ENCODE results near the gene TIPRL. TPM values are rescaled to one million over a fixed set of nuclear protein-coding genes. Genes with fewer than 3 reads are reported as not detected.

TIPRL gene
- total and polyA plus RNA-seq, 2 donors (not counting 1 experiment from before 2014, with no cell fraction given), result 5.1 to 24.9 TPM

DNA sequence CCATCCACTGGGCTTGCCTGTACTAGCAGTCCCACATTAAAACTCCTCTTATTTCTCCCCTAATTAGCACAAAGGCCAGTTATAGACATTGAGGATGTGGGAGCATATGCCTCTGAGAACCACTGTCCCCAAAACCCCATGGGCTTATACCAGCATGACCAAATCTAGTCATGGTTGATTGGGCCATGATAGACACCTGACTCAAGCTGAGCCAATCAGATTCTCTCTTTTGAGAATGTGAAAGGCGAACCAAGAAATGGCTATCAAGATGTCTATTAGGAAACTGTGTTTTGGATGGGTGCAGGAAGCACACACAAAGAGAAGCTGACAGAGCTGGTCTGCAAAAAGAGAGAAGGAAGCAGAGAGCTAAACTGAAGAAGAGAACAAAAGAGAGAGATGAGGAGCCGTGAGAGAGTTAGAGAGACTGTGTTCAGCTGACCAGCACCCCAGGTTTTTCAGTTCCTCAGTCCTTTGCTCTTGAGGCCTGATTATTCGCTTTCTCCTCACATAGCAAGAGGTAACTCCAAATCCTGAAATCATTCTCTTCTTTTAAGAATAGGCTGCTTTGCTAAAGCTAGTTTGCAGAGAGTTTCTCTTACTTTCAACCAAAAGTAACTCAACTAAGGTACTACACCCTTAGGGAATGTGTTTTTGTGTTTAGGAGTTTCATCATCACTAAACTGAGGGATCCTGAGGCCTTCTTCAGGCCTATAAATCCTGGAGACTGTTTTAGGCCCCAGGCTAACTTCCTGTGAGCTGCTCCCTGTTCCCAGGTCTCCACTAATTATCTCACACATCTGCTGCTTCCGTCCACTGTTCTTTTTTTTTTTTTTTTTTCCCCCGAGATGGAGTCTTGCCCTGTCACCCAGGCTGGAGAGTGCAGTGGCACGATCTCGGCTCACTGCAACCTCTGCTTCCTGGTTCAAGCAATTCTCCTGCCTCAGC is 7.9 kb upstream of the TIPRL start:
- POLR2A ChIA-PET, result no interaction called here
- H3K4me1 ChIP-seq (ENCODE audit: control insufficient read depth in 2 of 2, insufficient read depth in 2 of 2, low read length in 2 of 2), result peaks cover 10 to 12% of the 10 kb centered on the region in 2 donors
- peaks cover 15% of the 10 kb centered on the region for H3K27me3 Mint-ChIP-seq
- peak overlapping the region; percentile 35 for H3K4me2 ChIP-seq (replicated peaks; ENCODE audit: low read depth, low read length, poor library complexity, severe bottlenecking)
- 73% methylated on average over 3 of the region's 7 CpGs for WGBS (ENCODE audit: insufficient coverage)
- peak; percentile 25 for DNase-seq
- H3K9me3 Mint-ChIP-seq (ENCODE audit: insufficient read depth), result peaks cover 4% of the 10 kb centered on the region
- CTCF ChIA-PET, result interaction anchor here (0.8 to 1.3 kb wide), 3 partner anchors 11 to 1197 kb away, joined by 3 read pairs; partner anchors contain the start of gene BLZF1
- no peak for ATAC-seq (ENCODE audit: low read depth)
- H3K27ac Mint-ChIP-seq, result peak overlapping the region; percentile 41
- peaks cover 0 to 5% (median 0%) of the 10 kb centered on the region in 4 experiments for H3K27me3 ChIP-seq (replicated peaks in 1 of 4; ENCODE audit: control extremely low read depth in 1 of 4, control insufficient read depth in 3 of 4, insufficient read depth in 4 of 4, low read length in 3 of 4)
- H2AFZ ChIP-seq (ENCODE audit: insufficient read depth, low read depth, low read length, poor library complexity, severe bottlenecking), result peak overlapping the region; percentile 74
- intact Hi-C loops (cut with micrococcal nuclease), result no loop called here
- H3K4me3 ChIP-seq (ENCODE audit: control extremely low read depth in 1 of 5, extremely low read depth in 1 of 5, insufficient read depth in 1 of 5, low read depth in 2 of 5, low read length in 4 of 5), result no peak overlapping the region
- peak overlapping the region in 1 of 2 donors; percentile 67 for H3K27ac ChIP-seq (ENCODE audit: low read length in 2 of 2)
- no peak overlapping the region for H3K9ac ChIP-seq (ENCODE audit: low read length)
- peaks cover 0 to 3% (median 0%) of the 10 kb centered on the region in 3 donors for H3K9me3 ChIP-seq (ENCODE audit: control extremely low read depth in 1 of 3, control insufficient read depth in 2 of 3, insufficient read depth in 1 of 3, low read length in 2 of 3)
- no peaks in the 10 kb centered on the region for H3K36me3 ChIP-seq (replicated peaks in 1 of 2; ENCODE audit: control extremely low read depth in 1 of 2, control insufficient read depth in 1 of 2, extremely low read depth in 1 of 2, insufficient read depth in 2 of 2, low read length in 1 of 2)
- no peaks in the 10 kb centered on the region for H4K20me1 ChIP-seq (ENCODE audit: control insufficient read depth, insufficient read depth, low read length, poor library complexity, severe bottlenecking)
- no peak overlapping the region for H3K4me3 Mint-ChIP-seq
- H3K4me1 Mint-ChIP-seq, result peaks cover 7% of the 10 kb centered on the region
- H3K79me2 ChIP-seq (ENCODE audit: control insufficient read depth, insufficient read depth, low read length), result no peaks in the 10 kb centered on the region
- TF ChIP-seq EZH2 (IDR thresholded peaks at IDR 0.05; ENCODE audit: borderline replicate concordance, insufficient read depth, low read depth, low read length, poor library complexity, severe bottlenecking), result no peak
- TF ChIP-seq, protein P1, sequence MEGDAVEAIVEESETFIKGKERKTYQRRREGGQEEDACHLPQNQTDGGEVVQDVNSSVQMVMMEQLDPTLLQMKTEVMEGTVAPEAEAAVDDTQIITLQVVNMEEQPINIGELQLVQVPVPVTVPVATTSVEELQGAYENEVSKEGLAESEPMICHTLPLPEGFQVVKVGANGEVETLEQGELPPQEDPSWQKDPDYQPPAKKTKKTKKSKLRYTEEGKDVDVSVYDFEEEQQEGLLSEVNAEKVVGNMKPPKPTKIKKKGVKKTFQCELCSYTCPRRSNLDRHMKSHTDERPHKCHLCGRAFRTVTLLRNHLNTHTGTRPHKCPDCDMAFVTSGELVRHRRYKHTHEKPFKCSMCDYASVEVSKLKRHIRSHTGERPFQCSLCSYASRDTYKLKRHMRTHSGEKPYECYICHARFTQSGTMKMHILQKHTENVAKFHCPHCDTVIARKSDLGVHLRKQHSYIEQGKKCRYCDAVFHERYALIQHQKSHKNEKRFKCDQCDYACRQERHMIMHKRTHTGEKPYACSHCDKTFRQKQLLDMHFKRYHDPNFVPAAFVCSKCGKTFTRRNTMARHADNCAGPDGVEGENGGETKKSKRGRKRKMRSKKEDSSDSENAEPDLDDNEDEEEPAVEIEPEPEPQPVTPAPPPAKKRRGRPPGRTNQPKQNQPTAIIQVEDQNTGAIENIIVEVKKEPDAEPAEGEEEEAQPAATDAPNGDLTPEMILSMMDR (IDR thresholded peaks at IDR 0.05), result no peak

All from B cell (primary cell).